DLD1 (cell line): ENCODE data around the gene RMND5A.
"Not testable (repeated sequence)": the region's sequence is repeated elsewhere in the genome, so short reads cannot be mapped to it uniquely, and the experiment has no call there.

Experiments
- in situ Hi-C: cut with HindIII; loops from 2 replicates; pipeline ENCODE4 v1.10.0; 2017; ENCODE audit warnings: low sequenced_read_pairs

The RMND5A gene

DNA sequence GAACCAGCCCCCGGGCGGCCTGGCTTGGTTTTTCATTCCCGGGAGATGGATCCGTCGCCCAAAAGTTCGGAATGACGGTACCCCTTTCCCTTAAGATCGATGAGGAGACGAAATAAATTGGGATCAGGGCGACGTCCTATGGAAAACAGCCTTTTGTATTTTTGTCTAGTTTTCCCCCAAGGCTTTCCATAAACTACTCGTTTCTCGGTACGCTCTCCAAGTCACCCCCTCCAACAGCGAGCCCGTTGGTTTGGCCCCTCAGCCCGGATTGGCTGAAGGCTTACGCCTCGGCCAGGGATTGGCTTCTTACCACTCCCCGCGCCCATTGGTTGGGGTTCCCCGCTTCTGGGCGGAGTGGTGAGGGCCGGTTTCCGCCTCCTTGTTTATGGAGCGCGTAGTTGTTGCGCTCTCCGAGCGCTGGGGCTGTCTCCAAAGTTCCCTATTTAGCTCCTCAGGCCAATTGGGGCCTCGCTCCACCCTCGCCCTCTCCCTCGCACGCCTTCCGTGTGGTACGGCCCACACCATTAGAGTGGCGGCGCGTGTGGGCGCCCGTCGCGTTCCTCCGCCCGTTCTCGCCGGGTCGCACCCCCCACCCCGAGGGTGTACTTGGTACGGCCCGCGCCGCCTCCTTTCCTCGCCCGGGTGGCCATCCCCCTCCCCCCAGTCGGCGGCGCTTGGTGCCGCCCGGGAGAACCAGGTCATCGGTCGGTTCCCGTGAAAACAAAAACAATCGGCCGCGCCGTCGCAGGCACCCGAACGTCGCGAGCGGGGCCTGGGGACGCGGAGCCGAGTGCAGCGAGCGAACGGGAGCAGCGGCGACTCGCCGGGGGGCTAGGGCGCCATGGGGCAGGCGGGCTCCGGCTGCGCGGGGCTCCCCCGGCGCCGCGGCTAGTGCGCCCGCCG, at the start of gene RMND5A:
Gene RMND5A, plus strand, starts transcription at position 655 of the 903 bp plus-strand sequence. CDS start 377 bp downstream, outside the sequence.
- in situ Hi-C loops = not testable (repeated sequence)

DNA sequence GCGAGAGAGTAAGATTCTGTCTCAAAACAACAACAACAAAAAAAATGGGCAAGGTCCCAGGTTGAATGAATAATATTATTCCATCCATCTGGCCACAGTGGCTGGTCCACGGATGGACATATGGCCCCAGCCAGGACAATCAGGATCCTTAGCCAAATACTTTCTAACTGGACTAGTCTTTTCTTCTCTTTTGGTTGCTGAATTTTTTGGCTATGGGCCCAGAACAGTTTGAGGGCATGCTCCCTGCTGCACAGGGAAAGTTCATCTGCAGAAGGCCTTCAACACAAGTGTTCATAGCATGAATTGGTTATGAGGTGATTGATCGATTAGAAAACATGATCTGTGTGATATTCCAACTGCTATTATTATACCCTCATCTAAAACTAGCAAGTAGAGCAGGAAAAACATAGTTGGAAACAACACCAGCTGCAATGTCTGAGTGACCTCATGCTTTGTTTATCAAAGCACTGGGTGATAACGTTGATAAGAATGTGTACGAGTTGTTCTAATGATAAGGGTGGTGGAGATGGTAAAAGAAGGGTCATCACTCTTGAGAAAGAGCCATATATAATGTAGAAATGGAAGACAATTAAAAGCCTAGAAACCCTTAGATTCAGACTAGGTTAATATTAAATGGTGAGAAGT, 48.6 kb upstream of the RMND5A start:
- in situ Hi-C loops = no loop called here

- in situ Hi-C loops = no loop called here
Measured at GRCh38 chr2:86672027-86672545, 48.0 kb upstream of the RMND5A start.

DNA sequence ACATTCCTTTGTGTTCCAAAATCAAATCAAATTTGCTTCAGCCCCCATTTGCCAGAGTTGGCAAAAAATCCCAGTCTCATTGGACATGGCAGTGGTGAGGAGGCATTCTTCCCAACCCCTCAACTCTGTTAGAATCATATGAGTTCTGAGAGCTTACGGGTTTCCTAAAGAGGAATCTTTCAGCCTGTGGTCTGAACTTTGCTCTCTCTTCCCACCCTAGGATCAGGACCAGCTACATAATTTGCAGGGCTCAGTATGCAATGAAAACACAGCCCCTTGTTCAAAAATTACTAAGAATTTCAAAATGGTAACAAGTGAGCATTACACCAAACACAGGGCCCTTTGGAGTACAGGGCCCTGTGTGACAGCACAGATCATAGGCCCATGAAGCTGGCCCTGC, 47.1 kb upstream of the RMND5A start:
- in situ Hi-C loops = no loop called here

DNA sequence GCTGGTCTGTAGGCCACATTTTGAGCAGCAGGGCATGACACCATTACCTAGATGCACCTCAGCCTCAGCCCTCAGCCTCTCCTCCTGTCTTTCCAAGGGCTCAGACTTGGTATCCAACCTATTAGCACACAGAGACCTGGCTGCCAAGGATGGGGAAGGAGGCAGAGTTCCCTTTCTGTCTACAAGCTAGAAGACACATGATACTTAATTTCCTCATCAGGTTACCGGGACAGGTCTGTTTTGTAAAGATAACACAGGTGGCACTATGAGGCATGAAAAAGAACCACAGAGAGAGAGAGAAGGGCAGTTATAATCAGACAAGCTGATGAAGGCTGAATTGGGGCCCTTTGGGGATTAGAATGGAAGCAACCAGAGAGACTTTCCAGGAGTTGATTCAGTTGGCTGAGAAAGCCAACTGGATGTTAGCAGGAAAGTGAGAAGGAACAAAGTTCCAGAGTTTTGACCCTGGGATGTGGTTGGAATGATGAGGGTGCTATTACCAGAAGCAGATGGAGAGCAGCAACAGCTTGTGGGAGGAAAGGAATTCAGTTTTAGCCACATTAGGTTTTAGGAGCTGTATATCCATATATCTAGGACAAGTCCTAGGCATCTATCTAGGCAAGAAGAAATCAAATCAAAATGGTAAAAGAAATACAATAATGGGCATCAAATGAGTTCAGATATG, 46.0 kb upstream of the RMND5A start:
- in situ Hi-C loops = no loop called here

DNA sequence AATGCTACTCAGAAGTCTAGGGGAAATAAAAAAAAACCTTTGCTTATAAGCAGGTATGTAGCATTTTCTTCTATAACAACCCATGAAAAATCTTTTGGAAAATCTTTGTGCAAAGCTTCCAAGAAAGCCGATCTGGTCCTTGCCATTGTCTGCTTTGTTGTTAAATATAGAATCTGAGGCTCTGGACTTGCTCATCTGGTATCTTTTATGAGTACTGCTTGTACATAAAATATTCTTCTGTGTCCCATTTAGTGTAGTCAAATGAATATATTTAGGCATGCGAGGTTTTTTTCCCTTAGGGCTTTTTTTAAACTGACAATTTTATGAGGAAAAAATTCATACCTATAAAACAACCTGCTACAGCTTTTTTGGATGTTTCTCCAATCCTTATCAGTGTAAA, 45.0 kb upstream of the RMND5A start:
- in situ Hi-C loops = no loop called here

GRCh38 chr2:86675511-86676015, 44.5 kb upstream of the RMND5A start:
- in situ Hi-C loops = no loop called here

DNA sequence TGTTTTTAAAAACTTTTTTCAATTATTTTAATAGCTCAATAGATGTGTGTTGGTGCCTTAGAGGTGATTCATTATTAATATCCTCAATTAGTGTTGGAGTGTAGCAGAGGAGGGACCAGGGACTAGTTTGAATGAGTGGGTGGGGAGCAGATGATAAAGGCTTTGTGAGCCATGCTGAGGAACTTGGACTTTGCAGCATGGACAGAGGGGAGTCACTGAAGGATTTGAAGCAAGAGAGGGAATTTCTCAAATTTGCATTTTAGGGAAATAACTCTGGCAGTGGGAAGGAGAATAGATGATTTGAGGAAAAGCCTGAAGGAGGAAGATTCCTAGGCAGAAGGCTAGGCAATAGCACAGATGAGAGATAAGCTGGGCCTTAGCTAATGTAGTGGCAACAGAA, 42.3 kb upstream of the RMND5A start:
- in situ Hi-C loops = no loop called here

DNA sequence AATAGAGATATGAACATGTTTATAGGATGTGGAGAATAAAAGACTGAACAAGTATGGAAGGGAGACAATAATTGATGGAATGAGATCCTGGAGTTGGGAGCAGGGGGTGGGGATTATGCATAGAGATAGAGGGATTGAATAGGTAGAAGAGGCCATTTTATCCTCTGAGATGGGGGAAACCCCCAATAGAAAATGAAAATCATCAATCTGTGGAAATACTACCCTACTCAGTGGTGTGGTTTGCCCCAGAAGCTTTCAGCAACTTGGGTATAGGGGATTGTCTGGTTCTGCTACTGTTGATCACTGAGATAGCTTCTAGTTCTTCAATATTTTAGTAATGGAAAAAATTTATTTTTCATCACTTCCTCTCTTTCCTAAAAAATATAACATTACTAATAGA, 41.1 kb upstream of the RMND5A start:
- in situ Hi-C loops = no loop called here

GRCh38 chr2:86685351-86685750, 34.7 kb upstream of the RMND5A start:
- in situ Hi-C loops = no loop called here

DNA sequence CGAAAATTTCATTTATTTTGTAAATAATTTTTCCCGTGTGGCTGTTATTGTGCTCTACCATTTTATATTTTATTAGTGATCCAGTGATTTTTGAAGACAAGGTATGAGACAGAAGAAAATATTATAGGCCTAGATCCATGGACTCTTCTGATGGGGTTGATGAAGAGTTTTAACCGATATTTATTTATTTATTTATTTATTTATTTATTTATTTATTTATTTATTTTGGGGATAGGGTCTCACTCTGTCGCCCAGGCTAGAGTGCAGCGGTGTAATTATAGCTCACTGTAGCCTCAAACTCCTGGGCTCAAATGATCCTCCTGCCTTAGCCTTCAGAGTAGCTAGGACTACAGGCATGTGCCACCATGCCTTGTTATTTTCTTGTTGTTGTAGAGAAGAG, 33.6 kb upstream of the RMND5A start:
- in situ Hi-C loops = no loop called here

GRCh38 chr2:86686905-86687304, 33.2 kb upstream of the RMND5A start:
- in situ Hi-C loops = no loop called here

DNA sequence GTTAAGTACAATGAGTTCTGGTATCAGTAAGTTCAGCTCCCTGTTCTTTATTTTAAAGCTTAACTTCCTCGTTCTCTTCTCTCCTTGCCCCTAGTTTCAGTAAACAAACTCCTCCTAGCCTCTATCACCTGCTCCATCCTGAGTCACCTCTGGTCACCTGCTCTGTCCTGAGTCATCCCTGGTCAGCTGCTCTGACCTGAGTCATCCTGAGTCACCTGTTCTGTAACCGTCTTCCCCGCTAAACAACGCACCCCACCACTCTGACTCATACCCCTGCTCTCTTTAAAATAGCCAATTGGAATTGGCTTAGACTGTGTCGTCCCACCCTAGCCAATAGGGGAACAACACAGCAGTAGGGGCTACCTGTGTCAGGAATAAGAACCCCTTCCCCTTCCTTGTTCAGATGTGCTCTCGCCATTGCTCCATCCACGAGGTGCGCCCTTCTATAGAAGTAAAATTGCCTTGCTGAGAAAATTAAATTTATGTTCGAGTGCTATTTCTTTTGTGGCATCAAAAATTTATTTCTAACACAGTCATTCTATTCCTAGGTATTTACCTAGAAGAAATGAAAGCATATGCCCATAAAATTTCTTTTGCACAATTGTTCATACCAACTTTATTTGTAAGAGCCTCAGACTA, 24.9 kb upstream of the RMND5A start:
- in situ Hi-C loops = no loop called here

- in situ Hi-C loops = no loop called here
Measured at GRCh38 chr2:86697551-86698104, 22.5 kb upstream of the RMND5A start.

DNA sequence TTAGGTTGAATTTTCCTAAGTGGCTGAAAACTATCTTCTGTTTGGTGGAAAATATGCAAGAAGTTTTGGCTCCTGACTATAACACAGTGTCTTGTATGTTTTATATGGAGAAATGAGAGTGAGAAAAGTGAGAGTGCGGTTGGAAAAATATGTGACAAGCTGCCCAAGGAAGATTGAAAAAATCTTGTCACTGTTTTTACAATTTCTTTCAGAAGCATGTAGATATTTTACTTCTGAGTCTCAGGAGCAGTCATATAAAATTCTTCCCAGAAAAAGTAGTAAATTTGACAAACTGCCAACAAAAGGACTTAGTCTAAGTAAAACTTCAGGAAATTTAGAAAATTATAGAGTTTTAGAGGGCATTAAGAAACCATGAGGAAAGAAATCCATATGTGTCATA, 19.4 kb upstream of the RMND5A start:
- in situ Hi-C loops = no loop called here

- in situ Hi-C loops = no loop called here
Measured at GRCh38 chr2:86703704-86704361, 16.3 kb upstream of the RMND5A start.

DNA sequence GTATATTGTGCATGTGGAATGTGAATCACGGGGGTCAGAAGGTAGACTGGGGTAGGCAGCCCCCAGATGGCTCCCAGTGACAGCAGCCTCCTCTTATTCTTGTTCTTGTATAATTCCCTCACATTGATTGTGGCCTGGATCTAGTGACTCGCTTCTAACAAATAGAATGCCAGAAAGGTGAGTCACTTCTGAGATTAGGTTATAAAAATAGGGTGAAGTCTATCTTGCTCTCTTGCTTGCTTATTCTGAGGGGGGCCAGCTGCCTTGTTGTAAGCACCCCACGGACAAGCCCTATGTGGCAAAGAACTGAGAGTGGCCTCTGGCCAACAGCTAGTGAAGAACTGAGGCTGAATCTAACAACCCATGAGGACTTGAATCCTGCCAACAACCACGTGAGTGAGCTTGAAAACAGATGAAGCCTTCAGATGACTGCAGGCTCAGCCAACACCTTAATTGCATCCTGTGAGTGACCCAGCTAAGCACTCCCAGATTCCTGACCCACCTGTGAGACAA, 15.6 kb upstream of the RMND5A start:
- in situ Hi-C loops = no loop called here

GRCh38 chr2:86706220-86706619, 13.9 kb upstream of the RMND5A start:
- in situ Hi-C loops = no loop called here

GRCh38 chr2:86706935-86707334, 13.2 kb upstream of the RMND5A start:
- in situ Hi-C loops = no loop called here

DNA sequence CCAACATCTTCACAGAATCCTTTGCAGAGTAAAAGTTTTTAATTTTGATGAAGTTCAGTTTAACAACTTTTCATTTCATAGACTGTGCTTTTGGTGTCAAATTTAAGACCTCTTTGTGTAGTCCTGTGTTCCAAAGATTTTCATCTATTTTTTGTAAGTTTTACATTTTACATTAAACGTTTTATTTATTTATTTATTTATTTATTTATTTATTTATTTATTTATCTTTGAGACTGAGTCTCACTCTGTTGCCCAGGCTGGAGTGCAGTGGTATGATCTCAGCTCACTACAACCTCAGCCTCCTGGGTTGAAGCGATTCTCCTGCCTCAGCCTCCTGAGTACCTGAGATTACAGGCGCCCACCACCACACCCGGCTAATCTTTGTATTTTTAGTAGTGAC, 12.0 kb upstream of the RMND5A start:
- in situ Hi-C loops = not testable (repeated sequence)
